NCI-H526 treated with DMSO at 0.1 percent for 48 hours (cell line): ENCODE measurements around the gene SLC29A4.
A peak's percentile ranks its signal among the peaks of the same experiment; 100 is the strongest.
"Not testable (repeated sequence)": the region's sequence is repeated elsewhere in the genome, so short reads cannot be mapped to it uniquely, and the experiment has no call there.

Source experiments
- DNase-seq: peaks from one replicate; lab custom pipeline; 2025; lab: John Stamatoyannopoulos, UW

SLC29A4 gene

GRCh38 chr7:5296015-5296610 is 13.4 kb downstream of the SLC29A4 start:
- DNase-seq: no peak

GRCh38 chr7:5296611-5297226 is 14.0 kb downstream of the SLC29A4 start:
- DNase-seq: peak; percentile 33

DNA sequence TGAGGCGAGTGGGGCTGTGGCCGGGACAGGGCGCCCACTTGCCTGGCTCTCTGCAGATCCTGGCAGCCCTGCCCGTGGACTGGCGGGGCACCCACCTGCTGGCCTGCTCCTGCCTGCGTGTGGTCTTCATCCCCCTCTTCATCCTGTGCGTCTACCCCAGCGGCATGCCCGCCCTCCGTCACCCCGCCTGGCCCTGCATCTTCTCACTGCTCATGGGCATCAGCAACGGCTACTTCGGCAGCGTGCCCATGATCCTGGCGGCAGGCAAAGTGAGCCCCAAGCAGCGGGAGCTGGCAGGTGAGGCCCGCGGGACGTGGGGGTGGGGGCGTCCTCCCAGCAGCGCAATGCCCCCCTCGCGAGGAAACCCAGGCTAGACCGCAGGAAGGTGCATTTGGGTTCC is 17.6 kb downstream of the SLC29A4 start:
- no peak for DNase-seq

- no peak for DNase-seq
Measured at GRCh38 chr7:5302577-5302976, 19.8 kb downstream of the SLC29A4 start.

DNA sequence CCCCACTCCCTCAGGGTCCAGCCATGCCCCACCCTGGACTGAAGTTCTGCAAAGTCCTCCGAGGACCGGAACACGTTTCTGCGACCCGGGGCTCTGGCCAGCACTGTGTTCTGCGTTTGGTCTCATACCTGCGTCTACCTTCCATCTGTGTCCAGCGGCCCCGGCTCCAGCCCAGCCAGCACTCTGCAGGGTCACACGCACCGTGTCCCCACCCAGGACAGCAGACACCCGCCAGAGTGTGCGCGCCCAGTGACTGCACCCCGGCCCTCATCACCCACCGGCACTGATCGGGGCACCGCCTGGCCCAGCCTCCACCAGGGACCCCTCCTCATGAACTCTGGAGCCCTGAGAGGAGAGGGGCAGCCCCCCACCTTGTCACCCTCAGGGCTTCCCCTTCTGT is 20.3 kb downstream of the SLC29A4 start:
- no peak for DNase-seq

DNA sequence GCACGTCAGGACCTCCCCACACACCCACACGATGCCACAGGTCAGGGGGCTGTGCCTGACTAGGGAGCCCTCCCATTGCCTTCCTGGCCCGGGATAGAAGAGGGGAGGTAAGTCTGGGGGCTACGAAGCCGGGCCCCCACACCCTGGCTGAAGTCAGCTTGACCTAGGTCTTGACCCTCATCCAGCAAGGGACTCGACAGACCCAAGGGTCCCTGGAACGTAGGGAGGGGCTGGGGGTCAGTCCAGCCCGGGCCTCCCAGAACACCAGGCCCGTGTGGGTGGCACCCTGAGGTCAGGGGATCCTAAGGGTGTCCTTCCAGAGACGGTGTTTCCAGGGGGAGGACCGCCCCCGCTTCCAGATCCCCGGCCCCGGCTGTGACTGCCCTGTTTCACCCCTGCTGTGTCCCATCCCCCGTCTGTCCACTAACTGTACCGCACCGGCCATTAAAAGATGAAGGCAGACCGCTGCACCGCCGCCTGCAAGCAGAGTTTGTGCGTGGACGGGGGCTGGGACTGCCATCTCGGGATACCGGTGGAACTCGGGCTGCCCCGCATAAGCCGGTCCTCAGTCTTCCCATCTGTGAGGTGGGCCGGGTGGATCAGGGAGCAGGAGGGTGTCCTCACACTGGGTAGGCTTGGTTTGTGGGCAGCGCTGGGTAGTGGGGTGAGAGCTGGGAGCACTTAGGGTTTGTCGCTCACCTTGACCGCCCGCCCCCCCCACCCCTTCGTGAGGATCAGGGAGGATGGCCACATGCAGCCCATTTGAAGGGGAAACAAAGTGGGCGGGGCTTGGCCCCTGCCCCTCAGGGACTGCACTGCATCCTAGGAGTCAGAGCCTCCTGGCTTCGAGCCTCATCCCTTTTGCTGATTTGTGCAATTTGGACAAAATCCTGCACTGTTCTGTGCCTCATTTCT is 21.1 kb downstream of the SLC29A4 start:
- no peak for DNase-seq

DNA sequence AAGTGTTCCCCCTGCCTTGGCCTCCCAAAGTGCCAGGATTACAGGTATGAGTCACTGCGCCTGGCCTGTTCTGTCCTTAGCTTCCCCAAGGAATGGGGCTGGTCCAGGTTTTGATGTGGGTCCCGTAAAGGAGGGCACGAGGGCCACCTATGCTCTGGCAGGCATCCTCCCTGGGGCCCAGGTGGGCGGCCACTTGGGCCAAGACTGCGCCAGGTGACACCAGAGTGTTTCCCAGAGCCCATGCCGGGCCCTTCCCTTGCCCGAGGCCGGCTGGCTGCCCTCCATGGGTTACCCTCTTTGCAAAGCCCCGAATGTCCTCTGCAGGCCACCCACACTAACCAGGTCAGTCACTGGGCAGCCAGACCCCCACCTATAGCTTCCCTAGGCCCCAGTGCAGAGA is 22.3 kb downstream of the SLC29A4 start:
- DNase-seq: not testable (repeated sequence)

DNA sequence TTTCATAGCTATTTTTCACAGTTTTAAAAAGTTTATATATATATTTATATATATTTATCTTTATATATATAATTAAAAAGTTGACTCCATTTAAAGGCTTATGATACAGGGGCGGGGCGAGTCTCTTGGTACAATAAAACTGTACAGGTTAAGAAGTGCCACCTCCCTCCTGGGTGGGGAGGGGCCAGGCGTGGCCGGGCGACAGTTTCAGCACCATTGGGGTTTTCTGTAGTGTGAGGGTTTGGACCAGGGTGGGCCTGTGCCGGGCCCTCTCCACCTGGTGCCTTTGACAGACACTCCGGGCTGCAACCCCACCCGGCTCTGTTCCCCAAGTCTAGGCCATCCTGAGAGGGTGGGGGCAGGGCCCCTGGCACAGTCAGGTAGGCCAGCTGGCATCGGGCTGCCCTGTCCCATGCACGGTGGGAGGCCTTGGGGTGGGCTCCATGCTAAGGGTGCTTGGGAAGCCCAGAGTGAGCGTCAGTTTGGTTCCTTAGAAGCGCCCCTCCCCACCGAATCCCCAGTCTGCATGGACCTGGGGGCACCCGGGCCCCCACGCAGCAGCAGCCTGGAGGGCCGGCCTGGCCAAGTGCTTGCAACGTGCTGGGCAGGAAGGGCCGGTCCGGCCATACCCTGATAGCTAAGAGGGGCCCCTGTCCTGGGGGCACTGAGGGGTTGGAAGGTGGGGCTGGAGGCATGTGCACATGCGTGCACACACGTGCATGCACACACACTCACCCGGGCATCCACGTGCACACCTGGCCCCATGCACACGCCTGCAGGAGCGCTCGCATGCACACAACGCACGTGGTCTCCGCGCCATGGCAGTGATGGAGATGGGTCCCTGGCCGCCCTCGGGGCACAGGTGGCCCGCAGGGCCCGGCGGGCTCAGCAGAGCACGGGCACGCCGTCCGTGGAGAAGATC is 24.7 kb downstream of the SLC29A4 start:
- not testable (repeated sequence) for DNase-seq

DNA sequence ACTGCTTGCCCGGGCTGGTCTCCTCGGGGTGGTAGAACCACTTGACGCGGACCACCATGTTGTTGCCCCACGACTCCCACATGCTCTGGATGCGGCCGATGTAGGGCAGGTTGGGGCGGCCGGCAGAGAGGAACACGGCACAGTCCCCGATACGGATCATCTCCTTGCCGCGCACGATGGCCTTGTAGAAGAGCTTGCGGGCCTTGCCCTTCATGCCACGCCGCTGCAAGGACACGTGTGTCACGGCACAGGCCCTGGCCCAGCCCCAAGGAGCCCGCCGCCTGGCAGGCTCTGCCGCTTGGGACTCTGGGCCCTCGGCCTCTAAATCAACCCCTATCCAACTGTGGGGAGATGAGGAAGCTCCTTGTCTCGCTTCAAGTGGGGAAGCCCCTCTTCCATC is 26.4 kb downstream of the SLC29A4 start:
- no peak for DNase-seq

DNA sequence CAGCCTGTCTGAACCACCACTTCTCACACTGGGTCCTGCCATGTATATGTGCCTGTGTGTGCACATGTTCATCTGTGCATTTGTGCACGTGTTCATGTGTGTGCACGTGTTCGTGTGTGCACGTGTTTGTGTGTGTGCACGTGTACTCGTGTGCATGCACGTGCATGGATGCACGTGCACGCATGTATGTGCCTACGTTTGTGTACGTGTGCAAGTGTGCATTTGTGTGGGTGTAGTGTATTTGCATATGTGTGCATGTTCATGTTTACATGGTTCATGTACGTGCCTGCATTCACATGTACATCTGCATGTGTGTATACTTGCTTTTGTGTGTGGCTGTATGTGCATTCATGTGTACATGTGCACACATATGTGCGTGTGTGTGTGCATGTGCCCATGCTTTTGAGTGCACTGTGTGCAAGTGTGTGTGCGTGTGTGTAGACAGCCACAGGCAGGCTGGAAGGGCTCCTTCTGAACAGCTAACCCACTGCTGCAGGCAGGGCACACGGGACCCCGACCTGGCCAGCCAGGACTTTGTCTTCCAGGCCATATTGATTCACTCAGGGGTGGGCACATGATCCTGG is 28.2 kb downstream of the SLC29A4 start:
- no peak for DNase-seq

DNA sequence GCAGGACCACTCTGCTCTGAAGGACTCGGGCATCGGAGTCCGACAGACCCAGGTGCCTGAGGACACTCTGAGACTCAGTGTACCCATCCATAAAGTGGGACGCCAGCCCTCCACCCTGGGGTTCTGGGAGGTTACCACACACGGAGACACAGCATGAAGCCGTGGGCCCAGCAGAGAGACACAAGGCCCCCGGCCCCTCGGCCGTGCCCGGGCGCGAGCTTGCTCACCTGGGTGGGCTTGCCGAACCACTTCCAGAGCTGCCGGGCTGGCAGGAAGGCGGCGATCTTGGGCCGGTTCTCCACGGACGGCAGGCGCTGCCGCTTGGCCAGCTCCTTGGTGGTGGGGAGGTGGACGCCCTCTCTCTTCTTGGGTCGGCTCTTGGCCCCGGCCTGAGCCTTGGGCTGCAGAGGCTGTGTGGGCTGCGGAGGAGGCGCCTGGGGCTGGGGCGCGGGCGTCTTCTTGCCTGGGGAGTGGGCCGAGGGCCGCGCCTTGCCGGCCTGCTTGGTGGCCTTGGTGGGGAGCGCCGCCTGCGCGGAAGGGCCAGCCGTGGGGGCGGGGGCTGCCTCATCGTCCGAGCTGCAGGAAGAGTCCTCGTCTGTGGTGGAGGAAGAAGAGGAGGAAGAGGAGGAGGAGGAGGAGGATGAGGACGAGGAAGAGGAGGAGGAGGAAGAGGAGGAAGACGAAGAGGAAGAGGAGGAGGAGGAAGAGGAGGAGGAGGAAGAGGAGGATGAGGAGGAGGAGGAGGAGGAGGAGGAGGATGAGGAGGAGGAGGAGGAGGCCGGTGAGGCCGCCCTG is 29.7 kb downstream of the SLC29A4 start:
- DNase-seq: not testable (repeated sequence)

DNA sequence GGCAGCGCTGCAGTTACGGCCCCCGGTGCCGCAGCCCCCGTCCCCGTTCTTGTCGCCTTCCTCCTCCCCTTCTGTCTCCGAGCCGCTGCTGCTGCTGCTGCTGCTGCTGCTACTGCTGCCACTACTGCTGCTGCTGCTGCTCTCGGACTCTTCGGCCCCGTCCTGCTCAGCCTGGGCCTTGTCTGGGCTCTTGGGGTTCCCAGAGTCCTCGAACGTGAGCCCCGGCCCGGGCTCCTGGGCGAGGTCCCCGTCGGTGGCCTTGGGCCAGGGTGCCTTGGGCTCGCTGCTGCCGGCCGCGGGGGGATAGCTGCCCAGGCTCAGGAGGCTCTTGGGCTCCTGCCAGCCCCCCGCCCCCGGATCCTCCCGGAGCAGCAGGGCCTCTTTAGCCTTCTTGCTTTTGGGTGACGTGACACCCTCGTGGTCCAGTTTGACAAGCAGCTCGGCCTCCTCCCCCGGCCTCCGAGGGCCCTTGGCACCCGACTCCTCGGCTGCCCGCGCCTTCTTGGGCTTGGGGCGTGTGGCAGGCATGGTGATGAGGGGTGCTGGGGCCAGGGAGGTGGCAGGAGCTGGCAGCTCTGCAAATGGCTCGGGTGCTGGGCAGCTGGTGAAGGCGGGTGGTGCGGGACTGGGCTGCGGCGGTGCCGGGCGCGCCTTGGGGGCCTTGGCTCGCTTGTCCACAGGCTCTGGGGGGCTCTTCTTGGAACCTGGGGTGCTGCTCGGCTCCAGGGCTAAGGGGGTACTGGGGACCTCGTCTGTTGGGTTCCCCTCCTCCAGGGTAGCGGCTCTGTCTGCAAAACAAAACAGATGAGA is 30.5 kb downstream of the SLC29A4 start:
- DNase-seq: not testable (repeated sequence)

DNA sequence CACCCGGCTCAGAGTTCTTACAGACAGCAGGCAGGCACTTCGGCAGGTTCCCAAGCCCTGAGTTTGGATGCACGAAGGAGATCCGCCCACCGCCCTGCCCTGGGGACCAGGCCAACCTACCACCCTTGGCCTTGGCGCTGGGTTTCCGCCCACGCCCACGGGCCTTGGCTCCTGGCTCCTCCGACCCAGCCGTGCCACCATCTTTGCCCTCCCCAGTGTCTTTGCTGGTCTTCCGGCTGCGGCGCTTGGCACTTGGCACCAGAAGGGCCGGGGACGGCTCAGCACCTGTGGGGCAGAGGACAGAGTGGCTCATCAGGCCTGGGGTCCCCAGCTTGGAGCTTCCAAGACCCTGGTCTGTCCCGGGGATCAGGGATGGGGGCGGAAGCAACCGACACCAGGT is 32.1 kb downstream of the SLC29A4 start:
- DNase-seq: no peak

- no peak for DNase-seq
Measured at GRCh38 chr7:5315761-5316160, 33.0 kb downstream of the SLC29A4 start.

DNA sequence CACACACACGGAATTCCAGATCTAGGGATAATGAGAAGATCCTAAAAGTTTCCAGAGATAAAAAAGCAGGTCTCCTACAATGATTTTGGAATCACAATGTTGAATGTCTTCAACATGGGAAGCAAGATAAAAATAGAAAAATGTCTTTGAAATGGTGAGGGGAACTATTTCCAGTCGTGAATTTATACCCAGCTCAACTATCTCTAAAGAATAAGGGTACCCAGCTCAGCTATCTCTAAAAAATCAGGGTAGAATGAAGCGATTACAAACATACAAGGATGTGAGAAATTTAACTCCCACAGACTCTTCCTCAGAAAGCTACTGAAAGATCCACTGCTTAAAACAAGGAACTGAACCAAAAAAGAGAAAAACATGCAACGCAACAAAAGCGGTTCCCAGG is 35.9 kb downstream of the SLC29A4 start:
- DNase-seq: not testable (repeated sequence)

- DNase-seq: no peak
Measured at GRCh38 chr7:5320391-5320790, 37.6 kb downstream of the SLC29A4 start.

DNA sequence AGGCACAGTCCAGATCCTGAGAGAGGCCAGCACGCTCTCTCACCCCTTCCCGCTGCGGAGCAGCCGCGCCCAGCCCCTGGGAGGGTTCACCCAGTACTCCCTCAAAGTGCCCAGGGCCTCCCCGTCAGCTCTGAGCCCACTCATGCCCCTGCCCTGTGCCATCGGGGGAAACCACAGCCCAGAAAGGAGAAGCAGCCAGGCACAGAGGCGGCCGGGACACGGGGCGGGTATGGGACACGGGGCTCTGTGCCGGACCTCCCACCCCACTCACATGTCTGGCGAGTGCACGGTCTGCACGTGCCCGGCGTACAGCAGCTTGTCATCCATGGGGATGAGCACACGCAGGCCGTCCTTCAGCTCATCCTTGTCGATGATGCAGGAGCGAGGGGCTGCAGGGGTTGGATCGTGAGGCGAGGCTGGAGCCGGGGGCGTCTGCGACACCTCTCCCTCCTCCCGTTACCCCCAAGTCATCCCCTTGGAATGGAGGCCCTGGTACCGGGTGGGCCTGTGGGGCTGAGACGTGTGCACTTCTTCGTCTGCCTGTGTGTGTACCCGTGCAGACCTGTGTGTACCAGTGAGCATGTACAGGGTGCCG is 38.2 kb downstream of the SLC29A4 start:
- no peak for DNase-seq

- no peak for DNase-seq
Measured at GRCh38 chr7:5322621-5323410, 40.1 kb downstream of the SLC29A4 start.
